Measurements from ENCODE around the gene DGCR2. TPM values are rescaled to one million over a fixed set of nuclear protein-coding genes. Genes with fewer than 3 reads are reported as not detected.
"Not testable (repeated sequence)": the region's sequence is repeated elsewhere in the genome, so short reads cannot be mapped to it uniquely, and the experiment has no call there.

DGCR2 gene
- polyA plus RNA-seq, 12 donors: 36.1 to 53.3 (median 43.6) TPM; not detected in 1

- DNase-seq: no peak
Observed at GRCh38 chr22:19062139-19062942, 59.9 kb downstream of the DGCR2 start.

DNA sequence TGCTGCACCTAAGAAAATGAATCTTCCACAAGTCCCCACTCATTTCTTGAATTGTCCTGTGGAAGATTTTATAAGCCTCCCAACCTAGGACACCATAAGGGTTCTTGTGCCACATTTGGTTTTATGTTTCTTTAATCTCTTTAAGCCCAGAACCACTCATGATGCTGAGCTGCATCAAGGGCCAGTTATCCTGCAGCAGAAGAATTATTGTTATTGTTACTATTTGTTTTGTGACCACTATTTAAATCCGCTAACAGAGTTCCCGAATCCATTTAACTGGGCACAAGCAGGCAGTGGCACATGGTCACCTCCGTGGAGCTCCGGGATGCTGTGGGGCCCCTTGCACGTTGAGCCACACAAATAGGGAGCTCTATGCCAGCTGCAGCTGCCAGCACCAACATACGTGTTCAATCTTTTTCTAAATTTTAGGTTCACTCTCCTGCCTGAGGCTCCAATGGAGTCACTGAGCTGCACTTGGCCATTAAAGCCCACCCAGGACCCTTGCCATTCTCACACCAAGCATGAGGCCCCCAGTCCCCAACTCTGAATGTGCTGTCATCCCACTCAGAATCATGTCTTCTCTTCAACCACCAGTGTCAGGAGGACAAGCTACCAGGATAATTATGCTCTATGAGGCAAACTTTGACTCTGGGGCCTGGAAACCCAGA lies 60.6 kb downstream of the DGCR2 start:
- DNase-seq: no peak

GRCh38 chr22:19060356-19061009 lies 61.7 kb downstream of the DGCR2 start:
- no peak for DNase-seq

DNA sequence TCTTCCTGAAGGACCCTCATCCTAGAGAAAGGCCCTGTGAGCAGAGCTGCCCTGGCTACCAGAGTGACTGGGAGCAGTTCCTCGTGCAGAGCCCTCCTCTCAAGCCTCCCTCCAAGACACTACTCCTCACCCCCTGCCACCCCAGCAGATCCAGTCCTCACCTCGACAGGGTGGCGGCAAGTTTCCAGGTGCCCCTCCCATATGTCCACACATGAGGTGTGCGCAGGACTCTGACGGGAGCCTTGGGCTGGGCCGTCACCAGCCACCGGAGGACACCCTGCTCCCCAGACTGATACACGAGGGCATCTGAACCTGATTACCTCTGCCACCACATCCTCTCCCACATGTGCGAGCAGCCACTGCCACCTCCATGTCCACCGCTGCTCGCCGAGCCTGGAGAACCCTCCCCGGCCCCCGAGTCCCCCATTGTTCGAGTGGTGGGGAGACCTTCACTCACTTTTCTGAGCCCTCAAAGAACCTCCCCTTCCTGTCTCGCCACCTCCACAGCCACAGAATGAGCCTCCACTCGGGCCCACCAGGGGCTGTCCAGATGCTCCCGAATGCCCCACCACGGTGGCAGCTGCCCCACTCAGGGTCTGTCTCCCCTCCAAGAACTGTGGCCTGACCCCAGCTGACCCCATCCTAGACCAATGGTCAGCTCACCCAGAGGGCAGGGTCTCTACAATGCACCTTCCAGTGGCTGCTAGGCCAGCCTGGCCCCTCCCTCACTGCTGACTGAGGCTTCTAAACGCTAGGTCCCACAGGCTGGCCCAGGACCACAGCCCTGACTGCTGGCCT lies 62.5 kb downstream of the DGCR2 start:
- no peak for DNase-seq

DNA sequence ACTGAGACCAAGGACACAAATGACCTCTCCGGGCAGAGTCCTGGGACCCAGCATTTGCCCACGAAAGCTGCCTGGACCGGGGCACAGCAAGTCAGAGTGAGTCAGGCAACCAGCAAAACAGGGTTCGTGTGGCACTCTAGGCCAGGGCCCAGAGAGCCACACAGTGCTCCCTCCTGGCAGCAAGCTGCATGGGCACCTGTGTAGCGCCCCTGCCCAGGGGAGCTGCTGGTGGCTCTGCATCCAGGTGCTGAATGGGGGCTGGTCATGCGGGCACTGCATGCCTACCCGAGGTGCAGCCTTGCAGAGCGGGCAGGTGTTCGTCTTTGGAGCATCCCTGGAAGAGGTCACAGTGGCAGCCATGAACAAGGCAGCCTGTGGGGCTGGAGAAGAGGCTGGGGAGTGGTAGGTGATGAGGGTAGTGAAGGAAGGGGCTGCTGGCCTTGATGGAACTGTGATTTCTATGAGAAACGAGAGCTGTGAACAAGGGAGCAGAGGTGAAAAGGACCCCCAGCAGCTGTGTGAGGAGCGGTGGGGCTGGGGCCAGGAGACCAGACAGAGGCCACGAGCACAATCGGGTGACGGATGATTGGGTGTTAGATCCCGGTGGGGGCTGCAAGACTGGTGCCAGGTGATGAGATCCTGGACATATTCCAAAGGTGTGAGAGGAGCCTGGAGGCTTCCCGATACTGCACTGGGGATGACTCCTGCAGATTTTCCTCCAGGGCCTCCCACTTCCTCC lies 63.3 kb downstream of the DGCR2 start:
- DNase-seq: no peak

DNA sequence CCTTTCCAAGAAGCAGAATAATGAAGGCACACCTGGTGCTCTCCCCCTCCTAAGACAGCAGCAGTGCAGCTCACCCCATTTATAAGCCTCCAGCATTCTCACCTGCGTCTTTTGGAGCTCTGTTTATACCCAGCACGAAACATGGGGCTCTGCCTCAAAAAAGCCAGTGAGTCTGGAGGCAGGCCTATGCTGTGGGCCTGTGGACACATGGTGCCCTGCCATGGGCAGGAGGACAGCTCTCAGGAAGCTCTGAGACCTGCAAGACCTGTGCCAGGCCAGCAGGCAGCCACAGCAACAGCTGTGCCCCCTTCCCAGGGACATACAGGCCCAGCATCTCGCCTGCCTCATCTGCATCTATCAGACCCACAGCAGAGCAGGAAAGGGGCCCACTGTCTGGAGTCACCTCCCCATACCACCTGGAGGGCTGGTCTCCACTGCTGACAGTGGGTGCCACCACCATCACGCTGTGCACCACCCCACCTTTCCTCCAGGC lies 64.2 kb downstream of the DGCR2 start:
- no peak for DNase-seq

- no peak for DNase-seq
Observed at GRCh38 chr22:19057539-19057938, 64.7 kb downstream of the DGCR2 start.

DNA sequence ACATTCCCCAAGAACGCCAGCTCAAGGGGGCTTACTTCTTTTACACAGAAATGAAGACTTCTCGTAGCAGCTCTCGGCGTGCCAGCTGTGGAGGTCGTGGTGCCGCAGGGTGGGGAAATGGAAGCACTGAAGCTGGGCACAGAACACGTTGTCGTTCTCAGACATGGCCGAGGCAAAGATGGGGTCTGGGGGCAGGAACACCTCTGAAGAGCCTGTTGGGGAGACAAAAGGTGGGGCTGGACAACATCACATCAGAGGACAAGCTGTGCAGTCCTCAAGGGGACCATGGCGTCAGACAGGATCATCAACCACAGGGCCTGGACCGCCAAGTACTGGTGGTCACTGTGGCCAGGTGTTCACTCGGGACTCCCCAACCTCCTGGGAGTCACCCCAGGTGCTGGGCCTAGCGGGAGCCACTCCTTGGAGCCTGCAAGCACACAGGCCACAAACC lies 65.2 kb downstream of the DGCR2 start:
- no peak for DNase-seq

- DNase-seq: no peak
Observed at GRCh38 chr22:19055801-19056200, 66.4 kb downstream of the DGCR2 start.

DNA sequence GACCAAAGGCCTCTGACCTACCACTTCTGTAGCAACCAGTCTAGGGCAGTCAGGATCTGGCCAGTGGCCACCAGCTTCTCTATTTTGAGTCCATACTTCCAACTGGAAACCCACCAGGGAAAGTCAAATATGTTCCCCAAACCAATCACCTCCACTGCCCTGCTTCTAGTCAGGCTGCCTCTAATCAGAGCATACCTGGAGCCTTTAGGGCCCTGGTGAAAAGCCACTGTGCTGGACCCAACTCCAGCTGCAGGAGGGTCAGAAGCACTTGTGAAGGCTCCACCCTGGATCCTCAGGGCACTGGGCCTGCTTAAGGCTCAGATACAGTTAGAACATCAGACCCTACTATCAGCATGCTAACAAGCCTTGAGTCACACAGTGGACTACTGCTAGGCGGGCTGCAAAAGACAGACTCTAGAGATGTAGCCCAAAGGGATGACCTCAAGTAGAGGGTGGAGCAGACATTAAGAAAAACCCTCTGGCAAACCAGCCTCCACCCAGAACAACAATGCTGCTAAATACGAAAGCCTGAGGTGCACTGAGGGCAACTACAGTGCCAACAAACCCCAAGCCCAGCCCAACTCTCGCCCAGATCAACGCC lies 69.2 kb downstream of the DGCR2 start:
- DNase-seq: no peak

GRCh38 chr22:19051381-19052072 lies 70.7 kb downstream of the DGCR2 start:
- DNase-seq: no peak

- DNase-seq: not testable (repeated sequence)
Observed at GRCh38 chr22:19050847-19051246, 71.4 kb downstream of the DGCR2 start.

DNA sequence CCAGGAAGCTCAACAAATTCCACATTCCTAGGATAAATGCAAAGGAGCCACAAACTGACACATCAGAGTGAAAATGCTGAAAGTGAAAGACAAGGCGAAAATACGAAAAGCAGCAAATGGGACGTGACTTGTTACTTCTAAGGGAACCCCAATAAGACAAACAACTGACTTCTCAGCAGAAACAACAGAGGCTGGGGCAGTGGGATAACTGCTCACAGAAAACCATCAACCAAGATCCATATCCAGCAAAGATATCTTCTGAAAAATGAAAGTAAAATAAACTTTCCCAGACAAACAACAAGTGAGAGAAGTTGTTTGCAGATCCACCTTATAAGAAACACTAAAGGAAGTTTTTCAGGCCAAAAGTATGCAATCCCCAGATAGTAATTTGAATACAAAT lies 72.1 kb downstream of the DGCR2 start:
- DNase-seq: no peak

DNA sequence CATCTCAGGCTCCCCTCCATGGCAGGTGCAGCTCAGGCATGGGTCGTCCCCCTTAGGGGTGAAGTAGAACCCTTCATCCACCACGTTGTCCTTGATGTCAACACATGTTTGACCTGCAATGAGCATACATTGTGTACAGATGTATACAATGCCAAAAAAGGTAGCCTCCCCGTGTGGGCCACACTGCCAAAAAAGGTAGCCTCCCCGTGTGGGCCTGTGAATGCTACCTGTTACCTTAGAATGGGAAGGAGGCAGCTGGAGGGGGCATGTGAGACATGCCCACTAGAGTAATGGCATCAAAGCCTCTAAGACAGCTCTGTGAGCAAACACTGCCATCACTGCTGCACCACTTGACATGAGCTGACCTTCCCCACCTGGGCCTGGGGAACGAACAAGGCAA lies 73.7 kb downstream of the DGCR2 start:
- no peak for DNase-seq

- no peak for DNase-seq
Observed at GRCh38 chr22:19047993-19048392, 74.2 kb downstream of the DGCR2 start.

DNA sequence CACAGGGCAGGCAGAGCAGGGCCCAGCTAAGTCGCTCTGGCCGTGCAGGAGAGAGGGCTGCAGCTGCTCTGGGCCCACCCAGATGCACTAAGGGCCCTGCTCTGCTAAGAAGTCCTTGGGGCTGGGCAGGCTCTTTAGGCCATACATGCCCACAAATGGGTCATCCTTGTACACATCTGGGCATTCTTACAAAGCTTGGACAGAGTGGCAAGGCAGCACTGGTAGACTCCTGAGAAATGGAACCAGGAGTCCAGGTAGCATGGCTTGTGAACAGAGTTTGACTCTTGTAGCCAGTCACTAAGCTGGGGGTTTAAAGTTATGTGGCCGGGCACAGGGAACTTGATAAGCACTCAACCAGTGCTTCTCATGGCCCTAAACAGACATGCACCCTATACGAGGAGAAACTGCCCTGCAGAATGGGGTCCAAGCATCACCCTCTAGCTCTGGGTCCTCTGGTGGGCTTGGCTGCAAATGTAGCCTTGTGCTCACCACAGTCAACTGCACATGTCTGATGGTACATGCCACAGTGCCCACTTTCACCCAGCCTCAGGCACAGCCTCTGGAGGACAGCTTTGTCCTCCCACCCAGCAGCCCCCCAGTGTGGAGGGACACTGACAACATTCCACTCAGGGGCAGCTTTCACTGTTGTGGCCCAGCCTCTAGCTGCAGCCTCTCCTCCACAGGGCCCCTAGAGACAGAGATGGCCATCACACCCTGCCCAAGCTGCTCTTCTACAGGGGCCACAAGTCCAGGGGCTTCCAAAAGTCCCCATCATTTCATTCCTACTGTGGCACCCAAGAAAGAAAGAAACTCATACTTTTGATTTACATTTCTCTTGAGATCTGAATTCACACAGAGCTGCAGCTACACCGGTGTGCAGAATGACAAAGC lies 75.2 kb downstream of the DGCR2 start:
- no peak for DNase-seq

DNA sequence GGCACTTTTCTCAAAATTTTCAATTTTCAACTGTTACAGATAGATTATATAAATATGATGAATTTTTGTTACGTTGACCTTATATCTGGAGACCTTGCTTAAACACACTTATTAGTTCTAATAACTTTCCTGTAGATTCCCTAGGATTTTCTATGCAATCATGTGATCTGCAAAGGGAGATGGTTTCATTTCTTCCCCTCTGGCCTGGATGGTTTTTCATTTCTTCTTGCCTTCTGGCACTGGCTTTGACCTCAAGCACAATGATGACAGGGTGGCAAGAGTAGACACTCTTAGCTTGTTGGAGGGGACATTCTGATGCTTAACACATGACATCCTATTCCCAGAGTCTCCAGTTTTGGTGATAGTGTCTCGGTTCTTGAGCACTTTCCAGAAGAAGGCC lies 75.9 kb downstream of the DGCR2 start:
- DNase-seq: no peak

GRCh38 chr22:19045094-19045493 lies 77.1 kb downstream of the DGCR2 start:
- DNase-seq: no peak

GRCh38 chr22:19044381-19044780 lies 77.8 kb downstream of the DGCR2 start:
- DNase-seq: no peak
